Body of pancreas (tissue), 4 donors: ENCODE data around the gene MRPS11. TPM values are rescaled to one million over a fixed set of nuclear protein-coding genes. Genes with fewer than 3 reads are reported as not detected.
A peak's percentile ranks its signal among the peaks of the same experiment; 100 is the strongest.

Experiments used
- ATAC-seq: fragments of 150-250 bp; one replicate; pipeline ENCODE4 v1.9.1; 2016
- DNase-seq, 4 donors: peaks; one replicate each; pipeline ENCODE4 v3.0.0-alpha.2; 2019
- H3K27ac ChIP-seq, 4 donors: fragments of 200-600 bp; sonication (generic); 1 replicate in 3 of 4; 2 replicates in 1 of 4; pipeline versions ENCODE4 v1.5.1 to v1.6.1; 2016 to 2019; ENCODE audit warnings: mild to moderate bottlenecking in 1 of 4, mixed read lengths in 1 of 4, moderate library complexity in 1 of 4
- H3K27me3 ChIP-seq, 2 donors: fragments of 200-600 bp; sonication (generic); one replicate each; pipeline ENCODE4 v1.6.0; 2016; ENCODE audit warnings: mild to moderate bottlenecking in 1 of 2
- H3K36me3 ChIP-seq, 2 donors: fragments of 200-600 bp; sonication (generic); replicated peaks in 1 of 2; 2 replicates each; pipeline ENCODE4 v1.5.1; 2016; ENCODE audit warnings: low read depth in 2 of 2; ENCODE audit not compliant: insufficient read depth in 1 of 2
- H3K4me1 ChIP-seq: fragments of 200-600 bp; sonication (generic); one replicate; pipeline ENCODE4 v1.6.0; 2016
- H3K4me3 ChIP-seq, 2 donors: fragments of 200-600 bp; sonication (generic); 1 replicate in 1 of 2; 2 replicates in 1 of 2; pipeline ENCODE4 v1.5.1; 2016 to 2019
- H3K9me3 ChIP-seq, 3 donors: fragments of 200-600 bp; sonication (generic); 1 replicate in 2 of 3; 2 replicates in 1 of 3; pipeline ENCODE4 v1.5.1; 2016
- CTCF ChIP-seq, 7 experiments: fragments of 450-650 bp in 4 of 7; fragments of 200-600 bp in 3 of 7; sonication (generic) in 3 of 7; IDR thresholded peaks; one replicate each; pipeline ENCODE4 v1.5.1; 2016 to 2019; ENCODE audit warnings: antibody characterized with exemption in 7 of 7
- POLR2A ChIP-seq, 3 donors: fragments of 450-650 bp; IDR thresholded peaks; one replicate each; pipeline ENCODE4 v1.6.1; 2016; ENCODE audit warnings: antibody characterized with exemption in 3 of 3, mild to moderate bottlenecking in 2 of 3
- WGBS, 2 donors: methylation state at CpG; one replicate each; pipeline ENCODE4 v1.1.5; 2017; 5-methylcytosine and 5-hydroxymethylcytosine counted together
- intact Hi-C: fragments of 100-400 bp; cut with DNase I; formaldehyde crosslinking; loops from one replicate; pipeline ENCODE4 v1.15.1; 2023
- total RNA-seq, 2 donors: library from RNA; depleted of rRNA; stranded (reverse); fragments of >200 nt; gene quantifications; one replicate each; pipeline ENCODE4 v1.1.0, GENCODE V29; 2016

Gene MRPS11
- 10 to 100 TPM; 16.2 to 35.5 TPM for total RNA-seq

DNA sequence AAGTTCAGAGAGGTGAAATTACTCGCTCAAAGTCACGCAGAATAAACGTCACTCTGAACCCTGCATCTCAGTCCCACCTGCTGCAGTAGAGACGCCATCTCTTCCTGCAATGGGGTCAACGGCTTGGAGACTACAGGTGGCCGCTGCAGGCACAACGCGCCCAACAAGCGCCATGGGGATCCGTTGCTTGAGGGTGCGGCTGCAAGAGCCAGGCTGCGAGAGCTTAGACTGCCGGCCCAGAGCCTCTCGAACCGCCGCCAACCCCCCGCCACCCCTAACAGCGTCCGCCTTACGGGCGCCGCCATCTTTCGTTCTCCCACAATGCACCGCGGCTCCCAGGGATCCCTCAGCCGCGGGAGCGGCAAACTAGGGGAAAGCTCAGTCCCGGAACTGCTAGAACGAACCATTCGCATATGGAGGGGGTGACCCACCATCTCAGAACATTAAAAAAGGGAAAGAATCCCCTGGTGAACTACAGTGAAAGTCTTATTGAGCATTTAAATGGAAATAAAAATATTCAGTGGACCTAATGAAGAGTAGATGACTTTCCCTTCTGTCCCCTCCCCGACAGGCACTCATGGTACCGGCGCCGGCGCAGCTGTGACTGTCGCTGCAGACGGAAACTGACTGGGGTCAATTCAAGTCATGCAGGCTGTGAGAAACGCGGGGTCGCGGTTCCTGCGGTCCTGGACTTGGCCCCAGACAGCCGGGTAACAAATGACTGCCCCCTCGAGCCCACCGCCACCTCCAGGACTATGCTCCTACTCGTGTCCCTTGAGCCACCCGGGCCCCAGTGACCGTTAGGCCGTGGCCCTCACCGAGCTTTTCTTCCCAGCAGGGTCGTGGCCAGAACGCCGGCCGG lies at the start of gene MRPS11, which contains the start of gene MRPL46:
Gene MRPS11 (plus strand): TSS at position 636 of the 862 bp plus-strand sequence. CDS start 10 bp downstream, at position 646.
Gene MRPL46 (minus strand): TSS at position 316 of the 862 bp plus-strand sequence. CDS start 11 bp downstream, at position 305.
- ATAC-seq (peak; percentile 98), DNase-seq (peak; percentile 88 to 92 (median 90))
- H3K36me3 ChIP-seq = peaks cover 0 to 11% of the 10 kb centered on the region in 2 donors
- peak; percentile 22 to 77 (median 64) for TF ChIP-seq POLR2A (IDR thresholded peaks at IDR 0.05)
- TF ChIP-seq CTCF (IDR thresholded peaks at IDR 0.05) = peak in 1 of 7 experiments; percentile 16
- H3K4me1 ChIP-seq = peaks cover 24% of the 10 kb centered on the region
- H3K27me3 ChIP-seq = no peaks in the 10 kb centered on the region
- H3K4me3 ChIP-seq = peak within 1 kb of the TSS; percentile 86 to 90
- 0 to 1% methylated on average over 39 to 55 of the region's 55 CpGs for WGBS, 2 donors
- peak within 1 kb of the TSS; percentile 89 to 98 (median 96) for H3K27ac ChIP-seq
- intact Hi-C loops = no loop called here
- H3K9me3 ChIP-seq = no peaks in the 10 kb centered on the region

DNA sequence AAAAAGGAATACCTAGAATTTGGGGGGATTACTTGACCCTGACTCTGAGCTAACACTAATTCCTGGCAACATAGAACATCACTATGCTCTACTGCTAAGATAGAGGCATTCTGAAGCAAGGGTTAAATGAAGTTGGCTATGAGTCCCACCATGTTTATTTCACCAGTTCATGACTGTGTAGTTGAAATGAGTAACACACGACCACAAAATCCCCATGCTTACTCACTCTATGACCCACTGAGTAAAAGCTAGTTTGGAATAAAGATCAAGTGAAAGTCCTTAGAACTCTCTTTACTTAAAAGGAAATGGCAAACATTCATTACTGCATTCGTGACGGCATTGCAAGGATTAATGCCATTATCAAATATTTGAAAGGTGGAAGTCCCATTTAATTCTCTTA lies 47.7 kb upstream of the MRPS11 start:
- Histone ChIP-seq H3K27ac (no peak overlapping the region), H3K27me3 (peaks cover 0 to 5% of the 10 kb centered on the region in 2 donors), H3K9me3 (no peaks in the 10 kb centered on the region), H3K36me3 (no peaks in the 10 kb centered on the region), H3K4me1 (no peaks in the 10 kb centered on the region), H3K4me3 (no peak overlapping the region)
- 26 to 29% methylated on average over 3 of the region's 3 CpGs for WGBS, 2 donors
- ATAC-seq (no peak), DNase-seq (no peak)
- intact Hi-C loops = no loop called here
- no peak for TF ChIP-seq CTCF (IDR thresholded peaks at IDR 0.05)
- TF ChIP-seq POLR2A (IDR thresholded peaks at IDR 0.05) = no peak

- Histone ChIP-seq H3K4me1 (no peaks in the 10 kb centered on the region), H3K4me3 (no peak overlapping the region), H3K9me3 (no peaks in the 10 kb centered on the region), H3K36me3 (no peaks in the 10 kb centered on the region), H3K27me3 (peaks cover 0 to 5% of the 10 kb centered on the region in 2 donors), H3K27ac (no peak overlapping the region)
- DNase-seq (no peak), ATAC-seq (no peak)
- WGBS, 2 donors = 65 to 73% methylated on average over 8 of the region's 8 CpGs
- no peak for TF ChIP-seq CTCF (IDR thresholded peaks at IDR 0.05)
- TF ChIP-seq POLR2A (IDR thresholded peaks at IDR 0.05) = no peak
- intact Hi-C loops = no loop called here
Observed at GRCh38 chr15:88423331-88423730, 44.2 kb upstream of the MRPS11 start.

DNA sequence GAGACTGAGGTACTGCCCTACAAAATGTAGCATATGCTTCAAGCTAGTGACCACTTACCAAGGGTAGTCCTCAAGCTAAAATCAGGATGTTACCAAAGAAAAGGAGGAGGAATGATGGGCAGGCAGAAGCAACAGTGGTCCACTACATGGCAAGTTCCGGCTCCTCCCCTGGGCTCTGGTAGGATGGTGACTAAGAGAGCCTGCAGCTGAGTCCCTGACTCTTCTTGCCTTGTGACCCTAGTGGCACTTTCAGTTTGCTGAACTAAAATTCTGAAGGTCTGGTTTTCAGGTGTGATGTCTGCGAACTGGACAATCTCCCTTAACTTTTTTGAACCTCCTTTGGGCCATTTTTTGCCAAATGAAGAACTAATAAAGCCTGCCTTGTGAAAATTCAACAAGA lies 41.2 kb upstream of the MRPS11 start:
- TF ChIP-seq POLR2A (IDR thresholded peaks at IDR 0.05) (no peak), CTCF (IDR thresholded peaks at IDR 0.05) (no peak)
- WGBS, 2 donors = 41 to 53% methylated on average over 2 of the region's 2 CpGs
- DNase-seq = no peak
- no peak overlapping the region for H3K4me3 ChIP-seq
- H3K27me3 ChIP-seq = peaks cover 0 to 5% of the 10 kb centered on the region in 2 donors
- H3K27ac ChIP-seq = no peak overlapping the region
- H3K4me1 ChIP-seq = no peaks in the 10 kb centered on the region
- no peaks in the 10 kb centered on the region for H3K9me3 ChIP-seq
- no peaks in the 10 kb centered on the region for H3K36me3 ChIP-seq
- intact Hi-C loops = no loop called here
- ATAC-seq = no peak
